K562 (cell line): ENCODE data around the gene PSPH. TPM values are rescaled to one million over a fixed set of nuclear protein-coding genes. Genes with fewer than 3 reads are reported as not detected.

Source experiments
- BHLHE40 ChIP-seq: IDR thresholded peaks from 2 replicates; pipeline ENCODE4 v1.6.1; 2011; ENCODE audit warnings: low read length, improper control_type of control experiment
- CGGBP1 ChIP-seq: fragments of 250-450 bp; sonication (Bioruptor Pico); IDR thresholded peaks from 2 replicates; pipeline ENCODE4 v1.9.0; 2021; ENCODE audit warnings: mild to moderate bottlenecking
- CREB5 ChIP-seq: fragments of 250-450 bp; sonication (Bioruptor Pico); IDR thresholded peaks from 2 replicates; pipeline ENCODE4 v1.5.0; 2020; ENCODE audit warnings: mild to moderate bottlenecking
- CUX1 ChIP-seq: fragments of 200-800 bp; sonication (Bioruptor generic); IDR thresholded peaks from 2 replicates; pipeline ENCODE4 v1.6.1; 2016; ENCODE audit warnings: missing genetic modification characterization, missing compliant biosample characterization
- ERF ChIP-seq: fragments of 450-650 bp; formaldehyde crosslinking; IDR thresholded peaks from 2 replicates; pipeline ENCODE4 v1.4.0; 2020; ENCODE audit warnings: mild to moderate bottlenecking, mixed read lengths
- FOXM1 ChIP-seq, 2 experiments: fragments of 450-650 bp in 1 of 2; sonication (generic) in 1 of 2; formaldehyde crosslinking in 1 of 2; IDR thresholded peaks; 2 replicates each; pipeline versions ENCODE4 v1.6.1 to v1.9.0; 2017 to 2022; ENCODE audit warnings: low read depth in 2 of 2, mild to moderate bottlenecking in 2 of 2, missing genetic modification reagents in 1 of 2, moderate library complexity in 1 of 2
- GTF2E2 ChIP-seq: fragments of 200-800 bp; sonication (Bioruptor generic); IDR thresholded peaks from 2 replicates; pipeline ENCODE4 v1.6.1; 2016; ENCODE audit warnings: missing genetic modification characterization, missing compliant biosample characterization
- MAZ ChIP-seq, 2 experiments: fragments of 450-650 bp in 1 of 2; sonication (generic) in 1 of 2; formaldehyde crosslinking; IDR thresholded peaks in 1 of 2; conservative IDR thresholded peaks in 1 of 2; 2 replicates each; pipeline versions ENCODE4 v1.4.0 to v1.5.0; 2020; ENCODE audit warnings: mild to moderate bottlenecking in 1 of 2, missing genetic modification reagents in 1 of 2
- MCM3 ChIP-seq: fragments of 450-650 bp; IDR thresholded peaks from 2 replicates; pipeline ENCODE4 v1.6.1; 2016
- POLR2A ChIP-seq: fragments of 450-650 bp; conservative IDR thresholded peaks from 2 replicates; pipeline ENCODE4 v1.6.1; 2016
- RNF2 ChIP-seq: sonication (generic); IDR thresholded peaks from 2 replicates; pipeline ENCODE4 v1.6.1; 2016
- SLC30A9 ChIP-seq: fragments of 250-450 bp; sonication (Bioruptor Pico); IDR thresholded peaks from 2 replicates; pipeline ENCODE4 v1.8.0; 2022; ENCODE audit warnings: mild to moderate bottlenecking, moderate library complexity
- SMAD4 ChIP-seq: fragments of 250-450 bp; sonication (Bioruptor Pico); conservative IDR thresholded peaks from 2 replicates; pipeline ENCODE4 v1.8.0; 2021; ENCODE audit warnings: inconsistent platforms, mild to moderate bottlenecking, moderate library complexity
- TFE3 ChIP-seq: fragments of 450-650 bp; formaldehyde crosslinking; IDR thresholded peaks from 2 replicates; pipeline ENCODE4 v1.4.0; 2020; ENCODE audit warnings: mild to moderate bottlenecking, mixed read lengths
- ZNF431 ChIP-seq: sonication (generic); formaldehyde crosslinking; IDR thresholded peaks from 2 replicates; pipeline ENCODE4 v1.8.0; 2022; ENCODE audit warnings: mild to moderate bottlenecking, missing genetic modification reagents
- ZNF445 ChIP-seq: fragments of 250-450 bp; sonication (Bioruptor Pico); IDR thresholded peaks from 2 replicates; pipeline ENCODE4 v1.4.0; 2020; ENCODE audit warnings: low read depth, mild to moderate bottlenecking, moderate library complexity
- polyA plus RNA-seq, 8 experiments: library from polyadenylated mRNA; depleted of rRNA in 4 of 8; stranded (reverse) in 5 of 8; unstranded in 3 of 8; fragments of >200 nt; fragmentation: Nextera tagmentation in 2 of 8; fragmentation: Illumina TruSeq in 1 of 8; extraction: Ambion mirVana in 2 of 8; extraction: Trizol in 1 of 8; gene quantifications; 2 replicates each; pipeline versions ENCODE4 v1.2.1 to v1.2.3, GENCODE V29; 2011 to 2014; ENCODE audit warnings: inconsistent platforms in 1 of 8, missing spikeins in 1 of 8
- total RNA-seq, 7 experiments: library from RNA; depleted of rRNA in 6 of 7; stranded (reverse); fragments of >200 nt in 6 of 7; fragmentation: Illumina TruSeq in 2 of 7; extraction: Trizol in 2 of 7; gene quantifications; 2 replicates each; pipeline versions ENCODE4 v1.2.1 to v1.2.3, GENCODE V29; 2011 to 2021; ENCODE audit warnings: low replicate concordance in 1 of 7
- TF ChIP-seq, protein P1 (sequence below): sonication (generic); formaldehyde crosslinking; IDR thresholded peaks from 2 replicates; pipeline ENCODE4 v1.4.0; 2020; ENCODE audit warnings: mild to moderate bottlenecking, missing genetic modification reagents

PSPH gene
- total and polyA plus RNA-seq, 9 of the 15 experiments (the other 6 are each of a cell fraction or from before 2014, with no cell fraction given) = 6.3 to 46.8 (median 20.2) TPM

DNA sequence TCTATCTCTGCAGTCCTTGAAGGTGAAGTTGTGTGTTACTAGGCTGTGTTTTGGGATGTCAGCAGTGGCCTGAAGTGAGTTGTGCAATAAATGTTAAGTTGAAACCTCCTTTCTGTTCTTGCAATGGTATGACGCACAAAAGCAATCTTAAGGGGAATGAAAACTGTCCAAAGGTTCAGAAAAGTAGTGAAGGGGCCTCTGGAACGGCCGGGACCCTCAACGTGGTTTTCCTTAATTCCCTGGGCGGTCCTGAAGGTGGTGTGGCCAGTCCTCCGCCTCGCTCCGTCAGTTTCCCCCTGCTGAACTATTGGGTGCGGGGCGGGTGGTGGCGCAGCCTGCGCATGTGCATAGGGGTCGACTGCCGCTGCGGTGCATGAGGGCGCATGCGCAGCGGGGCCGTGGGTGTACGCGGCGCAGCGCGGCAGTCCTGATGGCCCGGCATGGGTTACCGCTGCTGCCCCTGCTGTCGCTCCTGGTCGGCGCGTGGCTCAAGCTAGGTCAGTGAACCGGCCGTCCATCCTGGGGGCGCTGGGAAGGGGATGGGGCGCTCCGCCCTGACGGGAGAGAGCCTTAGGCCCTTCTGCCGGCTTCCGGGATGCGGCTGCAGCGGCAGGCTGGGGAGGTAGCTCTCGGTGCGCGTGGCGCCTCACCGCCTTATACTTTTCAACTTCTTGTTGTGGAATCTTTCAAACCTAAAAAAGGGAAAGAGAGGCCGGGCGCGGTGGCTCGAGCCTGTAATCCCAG, 12.8 kb upstream of the PSPH start, which contains the start of gene SUMF2 (continued):
- TF ChIP-seq FOXM1 (IDR thresholded peaks at IDR 0.05; ENCODE audit: low read depth) = no peak
- peak; percentile 77; the same call in 1 of the 2 replicates for TF ChIP-seq FOXM1 (CRISPR knock-in tag; IDR thresholded peaks at IDR 0.05; ENCODE audit: low read depth)
- TF ChIP-seq BHLHE40 = no peak
- no peak for TF ChIP-seq CUX1 (CRISPR knock-in tag)
- 0 out of 2 replicates have a peak, but pooled peaks have one; percentile 24 for TF ChIP-seq SMAD4
- no peak; the same call in 1 of the 2 replicates for TF ChIP-seq GTF2E2
- peak; percentile 95 for TF ChIP-seq POLR2A
- no peak for TF ChIP-seq CREB5 (CRISPR knock-in tag)
- TF ChIP-seq SLC30A9 = no peak
- TF ChIP-seq MCM3 = no peak
- TF ChIP-seq RNF2 = no peak
- TF ChIP-seq TFE3 (CRISPR knock-in tag) = no peak
- peak; percentile 57; the same call in 1 of the 2 replicates for TF ChIP-seq ZNF431
- peak; percentile 95 for TF ChIP-seq ERF
- TF ChIP-seq CGGBP1 (CRISPR knock-in tag) = no peak; the same call in 1 of the 2 replicates
- TF ChIP-seq, protein P1, sequence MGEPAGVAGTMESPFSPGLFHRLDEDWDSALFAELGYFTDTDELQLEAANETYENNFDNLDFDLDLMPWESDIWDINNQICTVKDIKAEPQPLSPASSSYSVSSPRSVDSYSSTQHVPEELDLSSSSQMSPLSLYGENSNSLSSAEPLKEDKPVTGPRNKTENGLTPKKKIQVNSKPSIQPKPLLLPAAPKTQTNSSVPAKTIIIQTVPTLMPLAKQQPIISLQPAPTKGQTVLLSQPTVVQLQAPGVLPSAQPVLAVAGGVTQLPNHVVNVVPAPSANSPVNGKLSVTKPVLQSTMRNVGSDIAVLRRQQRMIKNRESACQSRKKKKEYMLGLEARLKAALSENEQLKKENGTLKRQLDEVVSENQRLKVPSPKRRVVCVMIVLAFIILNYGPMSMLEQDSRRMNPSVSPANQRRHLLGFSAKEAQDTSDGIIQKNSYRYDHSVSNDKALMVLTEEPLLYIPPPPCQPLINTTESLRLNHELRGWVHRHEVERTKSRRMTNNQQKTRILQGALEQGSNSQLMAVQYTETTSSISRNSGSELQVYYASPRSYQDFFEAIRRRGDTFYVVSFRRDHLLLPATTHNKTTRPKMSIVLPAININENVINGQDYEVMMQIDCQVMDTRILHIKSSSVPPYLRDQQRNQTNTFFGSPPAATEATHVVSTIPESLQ (CRISPR knock-in tag) = 0 out of 2 replicates have a peak, but pooled peaks have one; percentile 95
- TF ChIP-seq MAZ (CRISPR knock-in tag; conservative IDR thresholded peaks at IDR 0.05 in 1 of 2, IDR thresholded peaks at IDR 0.05 in 1 of 2) = peak; percentile 60 to 93
- TF ChIP-seq ZNF445 = no peak
